ENCODE measurements around the gene SOX5.

- no peak for TF ChIP-seq CTCF (IDR thresholded peaks at IDR 0.05)
- no peak for TF ChIP-seq POLR2A (IDR thresholded peaks at IDR 0.05)
Measured at GRCh38 chr12:23950775-23951451, 1.4 kb upstream of the SOX5 start.

Data from esophagus squamous epithelium (tissue), 4 donors.